HG02588 (cell line): ENCODE results near the gene BCL2L13.
A peak's percentile ranks its signal among the peaks of the same experiment; 100 is the strongest.

Experiments used
- ATAC-seq: cut with Tn5 transposase; IDR thresholded peaks from one replicate; pipeline ENCODE4 v1.9.1; 2021; ENCODE audit warnings: mild to moderate bottlenecking, moderate library complexity; ENCODE audit not compliant: unreplicated experiment

BCL2L13 gene

GRCh38 chr22:17638432-17639246 is at the start of gene BCL2L13:
BCL2L13 (plus strand) TSS chr22:17638757; CDS start chr22:17655712, 16,955 bp downstream.
- peak; percentile 93 for ATAC-seq

DNA sequence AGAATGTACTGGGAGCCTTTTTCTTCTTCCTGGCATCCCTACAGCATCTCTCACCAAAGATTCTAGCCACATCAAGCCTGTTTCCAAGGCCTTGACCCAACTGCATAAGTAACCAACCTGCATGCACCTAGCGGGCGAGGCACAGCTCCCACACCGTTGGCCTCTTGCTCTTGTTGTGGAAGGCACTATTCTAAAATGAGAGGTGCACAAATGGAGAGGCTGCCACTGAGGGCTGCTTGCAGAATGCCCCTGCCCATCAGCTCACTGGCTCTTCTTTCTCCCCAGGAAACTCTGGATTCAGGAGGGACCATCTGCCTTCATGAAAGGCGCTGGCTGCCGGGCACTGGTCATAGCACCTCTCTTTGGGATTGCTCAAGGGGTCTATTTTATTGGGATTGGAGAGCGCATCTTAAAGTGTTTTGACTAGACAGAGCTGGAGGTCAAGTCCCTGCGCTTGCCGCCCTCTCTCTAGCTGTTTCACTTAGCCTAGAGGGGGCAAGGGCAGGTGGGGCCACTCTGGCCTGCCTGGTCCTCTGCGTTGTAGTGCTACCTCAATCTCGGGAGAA is 48.7 kb upstream of the BCL2L13 start:
- ATAC-seq = no peak

DNA sequence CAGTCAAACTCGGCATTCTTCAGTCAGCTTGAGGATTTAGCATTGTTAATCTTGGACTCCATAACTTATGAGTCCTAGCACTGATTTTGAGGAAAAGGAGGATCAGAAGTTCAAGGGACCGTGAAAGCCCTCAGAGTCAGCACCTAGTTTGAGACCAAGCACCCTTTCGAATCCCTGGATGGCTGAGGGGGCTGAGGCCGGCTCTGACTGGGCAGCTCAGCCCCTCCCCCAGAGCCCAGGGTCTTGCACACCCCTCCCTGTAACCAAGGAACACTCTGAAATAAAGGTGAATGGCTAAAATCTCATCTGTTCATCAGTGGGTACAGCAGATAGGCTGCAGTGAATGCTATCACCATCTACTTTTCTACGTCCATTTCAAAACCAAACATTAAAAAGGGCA is 48.0 kb upstream of the BCL2L13 start:
- no peak for ATAC-seq

GRCh38 chr22:17592201-17592600 is 46.4 kb upstream of the BCL2L13 start:
- ATAC-seq = no peak

GRCh38 chr22:17596226-17596625 is 42.3 kb upstream of the BCL2L13 start:
- ATAC-seq = no peak

DNA sequence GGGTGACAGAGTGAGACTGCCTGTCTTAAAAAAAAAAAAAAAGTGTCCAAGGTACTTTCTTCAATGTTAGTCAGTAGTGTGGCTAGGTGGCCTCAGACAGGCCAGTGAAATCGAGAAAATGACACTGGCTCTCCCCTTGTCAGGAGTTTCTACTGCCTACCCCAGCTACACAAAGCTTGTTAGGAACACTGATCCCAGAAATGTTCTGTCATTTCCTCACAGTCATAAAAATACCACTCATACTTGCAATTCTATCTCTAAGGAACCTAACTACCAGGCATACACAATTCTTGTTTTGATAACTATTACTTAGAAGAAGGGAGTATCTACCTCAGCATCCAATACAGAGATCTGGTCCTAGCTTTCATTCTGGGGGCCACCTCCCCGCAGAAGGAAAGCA is 41.3 kb upstream of the BCL2L13 start:
- ATAC-seq = no peak

- ATAC-seq = no peak
These were observed 40.2 kb upstream of the BCL2L13 start for GRCh38 chr22:17598318-17598717.

- ATAC-seq = no peak
These were observed 37.5 kb upstream of the BCL2L13 start for GRCh38 chr22:17601031-17601430.

- ATAC-seq = no peak
These were observed 34.9 kb upstream of the BCL2L13 start for GRCh38 chr22:17603668-17604067.

DNA sequence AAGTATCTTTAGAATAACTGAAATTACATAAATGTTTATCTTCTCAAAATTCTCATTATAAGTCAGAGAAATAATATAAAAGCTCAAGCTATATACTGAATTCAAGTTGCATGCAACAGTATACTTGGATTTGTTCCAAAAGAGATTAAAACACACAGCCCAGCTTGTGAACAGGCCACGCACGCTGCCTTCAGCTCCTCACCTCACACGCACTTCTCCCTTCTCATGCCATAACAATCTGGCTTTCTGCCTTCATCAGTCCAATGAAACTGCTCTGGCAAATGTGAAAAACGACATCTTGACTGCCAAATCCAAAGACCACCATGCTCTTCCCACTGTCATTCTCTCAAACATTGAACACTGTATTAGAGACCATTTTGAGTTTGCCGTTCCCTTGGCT is 32.1 kb upstream of the BCL2L13 start:
- ATAC-seq = no peak

DNA sequence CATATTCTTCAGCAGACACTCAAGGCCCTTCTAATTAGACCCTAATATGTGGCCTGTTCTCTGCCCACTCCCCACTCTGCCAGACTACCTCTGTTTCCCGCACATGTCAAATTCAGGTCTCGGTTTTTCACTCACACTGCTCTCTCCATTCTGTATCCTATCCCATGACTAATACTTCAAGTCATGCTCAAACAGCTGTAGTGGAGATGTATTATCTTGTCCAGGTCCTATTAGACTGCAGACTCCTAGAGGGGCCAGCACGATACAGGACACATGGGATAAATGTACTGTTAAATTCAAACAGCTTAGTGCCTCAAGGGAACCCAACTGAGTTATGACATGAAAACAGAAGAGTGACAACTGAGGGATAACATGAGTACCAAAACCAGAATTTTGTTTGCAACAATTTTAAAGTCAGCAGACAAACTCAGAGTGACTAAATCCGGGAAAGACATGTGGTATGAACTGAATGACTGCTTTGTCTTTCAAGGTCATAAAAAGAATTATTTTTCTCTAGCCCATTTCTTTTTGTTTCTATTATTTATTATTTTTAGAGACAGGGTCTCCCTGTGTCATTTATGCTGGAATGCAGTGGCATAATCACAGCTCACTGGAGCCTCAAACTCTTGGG is 30.6 kb upstream of the BCL2L13 start:
- ATAC-seq = no peak

DNA sequence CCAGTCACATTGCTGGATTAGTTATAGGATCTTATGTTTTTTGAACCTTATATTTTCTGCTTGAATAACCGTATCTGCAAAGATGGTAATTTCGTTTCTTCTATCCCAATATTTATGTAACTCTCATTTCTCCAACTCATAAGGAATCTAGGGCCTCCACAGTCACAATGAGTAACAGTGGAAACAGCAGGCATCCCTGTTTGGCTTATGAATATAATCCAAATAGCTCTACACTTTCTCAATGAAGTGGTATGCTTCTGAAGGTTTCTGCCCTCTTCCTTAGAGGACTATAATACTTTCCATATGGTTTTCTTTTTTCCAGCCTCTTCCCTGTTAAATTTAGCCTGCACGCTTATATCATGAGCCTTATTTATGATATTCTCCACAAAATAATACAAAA is 26.5 kb upstream of the BCL2L13 start:
- ATAC-seq = no peak

GRCh38 chr22:17613280-17613679 is 25.3 kb upstream of the BCL2L13 start:
- ATAC-seq = no peak

DNA sequence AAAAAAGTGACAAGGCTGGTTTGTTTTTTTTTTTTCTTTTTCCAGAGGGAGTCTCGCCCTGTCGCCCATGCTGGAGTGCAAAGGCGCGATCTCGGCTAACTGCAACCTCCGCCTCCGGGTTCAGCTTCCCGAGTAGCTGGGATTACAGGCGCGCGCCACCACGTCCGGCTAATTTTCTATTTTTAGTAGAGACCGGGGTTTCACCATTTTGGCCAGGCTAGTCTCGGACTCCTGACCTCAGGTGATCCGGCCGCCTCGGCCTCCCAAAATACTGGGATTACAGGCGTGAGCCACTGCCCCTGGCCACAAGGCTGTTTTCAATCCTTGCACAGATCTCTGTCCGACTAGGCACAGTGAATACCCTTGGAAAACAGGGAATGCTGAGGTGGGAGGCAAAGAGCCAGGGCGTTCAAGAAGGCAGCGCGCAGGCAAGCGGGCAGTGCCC is 10.6 kb upstream of the BCL2L13 start:
- no peak for ATAC-seq

DNA sequence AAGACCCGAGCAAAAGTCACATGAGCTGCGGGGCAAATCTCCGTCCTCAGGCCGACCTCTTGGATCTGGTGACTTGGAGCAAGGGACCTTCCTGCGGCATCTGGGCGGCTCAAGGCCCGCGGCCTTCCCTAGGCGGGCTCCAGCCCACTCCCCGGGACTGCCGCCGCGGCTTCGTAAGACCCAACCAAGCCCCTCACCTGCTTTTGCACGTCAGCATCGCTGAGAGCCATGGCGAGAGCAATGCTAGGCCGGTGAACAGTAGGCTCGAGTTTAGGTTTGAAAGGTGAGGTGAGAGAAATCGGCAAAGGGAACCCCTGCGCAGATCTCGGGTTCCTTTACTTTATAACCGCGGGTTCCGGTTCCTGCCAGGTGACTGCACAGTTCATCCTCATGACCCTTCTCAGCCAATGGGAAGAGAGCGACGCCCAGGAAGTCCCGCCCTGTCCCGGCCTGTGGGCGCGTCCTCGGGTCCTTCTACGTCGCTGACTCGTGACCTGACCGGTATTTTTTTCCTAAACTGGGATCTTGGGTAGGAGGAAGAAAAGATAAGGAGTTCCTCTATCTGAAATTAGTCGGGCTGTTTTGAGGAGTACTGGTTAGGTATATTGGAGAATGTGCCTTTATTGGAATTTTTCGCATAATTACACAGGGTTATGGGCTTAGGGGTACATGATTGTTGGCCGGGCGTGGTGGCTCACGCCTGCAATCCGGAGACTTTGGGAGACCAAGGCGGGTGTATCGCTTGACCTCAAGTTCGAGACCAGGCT is 10.0 kb upstream of the BCL2L13 start, which contains the start of gene ATP6V1E1:
ATP6V1E1 (minus strand) TSS at position 344 of the 767 bp plus-strand sequence; CDS start at position 230, 114 bp downstream.
- peak; percentile 99 for ATAC-seq

- ATAC-seq = no peak
These were observed 9.4 kb upstream of the BCL2L13 start for GRCh38 chr22:17629173-17629489.

DNA sequence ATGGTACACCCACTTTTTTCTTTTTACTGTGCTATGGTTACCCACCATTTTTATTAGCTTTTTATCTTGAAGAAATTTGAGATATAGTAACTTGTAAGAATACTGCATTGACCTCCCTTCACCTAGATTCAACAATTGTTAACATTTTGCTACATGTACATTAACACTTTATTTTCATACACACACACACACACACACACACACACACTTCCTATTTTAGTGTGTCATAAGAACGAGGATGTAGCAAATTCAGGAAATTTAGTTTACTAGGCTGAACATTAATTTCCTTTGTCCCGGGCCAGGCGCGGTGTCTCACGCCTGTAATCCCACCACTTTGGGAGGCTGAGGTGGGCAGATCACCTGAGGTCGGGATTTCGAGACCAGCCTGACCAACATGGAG is 8.9 kb upstream of the BCL2L13 start:
- ATAC-seq = no peak

DNA sequence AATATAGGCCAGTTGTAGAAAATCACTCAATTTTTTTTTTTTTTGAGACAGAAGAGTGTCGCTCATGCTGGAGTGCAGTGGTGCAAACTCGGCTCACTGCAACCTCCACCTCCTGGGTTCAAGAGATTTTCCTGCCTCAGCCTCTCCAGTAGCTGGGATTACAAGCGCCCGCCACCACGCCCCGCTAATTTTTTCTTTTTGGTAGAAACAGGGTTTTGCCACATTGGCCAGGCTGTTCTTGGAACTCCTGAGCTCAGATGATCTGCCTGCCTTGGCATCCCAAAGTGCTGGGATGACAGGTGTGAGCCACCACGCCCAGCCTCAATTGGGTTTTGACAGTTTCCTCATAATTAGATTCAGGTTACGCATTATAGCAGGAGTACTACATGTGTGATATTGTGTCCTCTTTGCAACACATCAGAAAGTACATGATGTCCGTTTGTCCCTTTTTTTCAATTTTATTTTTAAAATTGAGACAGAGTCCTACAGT is 7.4 kb upstream of the BCL2L13 start:
- no peak for ATAC-seq

DNA sequence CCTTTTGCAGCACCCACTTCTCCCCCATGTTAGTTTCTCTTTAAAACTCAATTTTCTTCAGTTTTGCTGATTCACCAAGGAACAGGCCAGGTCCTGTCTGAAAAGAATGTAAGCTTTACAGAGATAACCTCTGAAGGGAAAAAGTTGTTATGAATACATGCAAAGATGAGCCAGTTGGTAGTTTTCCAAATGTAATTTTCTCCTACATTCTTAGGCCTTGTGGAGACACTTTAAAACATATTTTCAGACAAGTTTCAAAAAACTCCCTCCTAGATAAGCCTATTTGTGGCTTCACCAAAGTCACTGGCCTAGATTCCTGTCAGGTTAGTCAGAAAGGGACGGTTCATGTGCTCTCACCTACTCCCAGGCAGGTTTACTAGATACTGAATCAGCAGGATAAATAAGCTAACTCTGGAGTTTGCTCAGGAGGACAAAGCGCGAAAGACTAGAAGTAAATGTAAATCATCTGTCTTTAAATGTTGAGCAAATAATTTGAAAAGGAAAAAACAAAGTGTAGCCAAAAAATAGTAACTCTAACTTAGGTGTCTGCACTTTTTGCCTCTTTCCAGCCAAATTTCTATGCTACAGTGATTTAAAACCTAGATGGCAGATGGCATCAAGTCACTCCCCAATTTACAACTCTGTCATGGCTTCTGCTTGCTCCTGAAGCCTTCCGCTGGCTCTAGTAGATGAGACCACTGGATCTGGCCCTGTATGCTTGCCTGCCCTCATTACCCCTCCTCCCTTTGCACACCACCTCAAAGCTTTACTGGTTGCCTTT is 5.2 kb upstream of the BCL2L13 start:
- ATAC-seq = no peak

DNA sequence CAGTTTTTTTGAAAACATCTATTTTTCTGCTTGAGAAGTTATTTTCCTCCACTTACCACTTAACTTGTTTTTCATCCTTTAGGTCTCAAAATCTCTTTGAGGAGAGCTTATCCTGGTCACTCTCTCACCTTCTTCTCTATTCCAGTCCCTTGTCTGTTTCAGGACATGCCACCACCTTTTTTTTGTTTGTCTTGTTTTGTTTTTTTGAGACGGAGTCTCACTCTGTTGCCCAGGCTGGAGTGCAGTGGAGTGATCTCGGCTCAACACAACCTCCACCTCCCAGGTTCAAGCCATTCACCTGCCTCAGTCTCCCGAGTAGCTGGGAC is 4.6 kb upstream of the BCL2L13 start:
- no peak for ATAC-seq

DNA sequence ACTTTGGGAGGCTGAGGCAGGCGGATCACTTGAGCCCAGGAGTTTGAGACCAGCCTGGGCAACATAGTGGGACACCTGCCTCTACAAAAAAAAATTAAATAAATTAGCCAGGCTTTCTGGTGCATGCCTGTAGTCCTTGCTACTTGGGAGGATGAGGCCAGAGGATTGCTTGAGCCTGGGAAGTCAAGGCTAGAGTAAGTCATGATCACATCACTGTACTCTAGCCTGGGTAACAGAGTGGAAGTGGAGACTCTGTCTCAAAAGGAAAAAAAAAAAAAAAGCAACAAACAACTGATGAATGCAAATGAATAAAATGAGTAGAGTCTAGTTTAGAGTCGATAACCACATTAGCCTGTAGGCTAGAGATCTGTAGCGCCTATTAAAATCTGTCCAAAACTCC is 3.9 kb upstream of the BCL2L13 start:
- ATAC-seq = no peak
